Coronary artery (tissue), 2 donors: ENCODE data around the gene SLIT3.

ENCODE experiments used
- DNase-seq: peaks from one replicate; pipeline ENCODE4 v3.0.0-alpha.2; 2017; ENCODE audit warnings: low spot score
- H3K27ac ChIP-seq, 2 donors: fragments of 200-600 bp; sonication (generic); one replicate each; pipeline ENCODE4 v1.5.1; 2016 to 2019
- H3K4me3 ChIP-seq: fragments of 200-600 bp; sonication (generic); 2 replicates; pipeline ENCODE4 v1.5.1; 2016; ENCODE audit warnings: mild to moderate bottlenecking, moderate library complexity
- TF ChIP-seq, protein P1 (sequence below): fragments of 200-600 bp; sonication (generic); IDR thresholded peaks from one replicate; pipeline ENCODE4 v1.5.1; 2019; ENCODE audit warnings: antibody characterized with exemption

SLIT3 gene

DNA sequence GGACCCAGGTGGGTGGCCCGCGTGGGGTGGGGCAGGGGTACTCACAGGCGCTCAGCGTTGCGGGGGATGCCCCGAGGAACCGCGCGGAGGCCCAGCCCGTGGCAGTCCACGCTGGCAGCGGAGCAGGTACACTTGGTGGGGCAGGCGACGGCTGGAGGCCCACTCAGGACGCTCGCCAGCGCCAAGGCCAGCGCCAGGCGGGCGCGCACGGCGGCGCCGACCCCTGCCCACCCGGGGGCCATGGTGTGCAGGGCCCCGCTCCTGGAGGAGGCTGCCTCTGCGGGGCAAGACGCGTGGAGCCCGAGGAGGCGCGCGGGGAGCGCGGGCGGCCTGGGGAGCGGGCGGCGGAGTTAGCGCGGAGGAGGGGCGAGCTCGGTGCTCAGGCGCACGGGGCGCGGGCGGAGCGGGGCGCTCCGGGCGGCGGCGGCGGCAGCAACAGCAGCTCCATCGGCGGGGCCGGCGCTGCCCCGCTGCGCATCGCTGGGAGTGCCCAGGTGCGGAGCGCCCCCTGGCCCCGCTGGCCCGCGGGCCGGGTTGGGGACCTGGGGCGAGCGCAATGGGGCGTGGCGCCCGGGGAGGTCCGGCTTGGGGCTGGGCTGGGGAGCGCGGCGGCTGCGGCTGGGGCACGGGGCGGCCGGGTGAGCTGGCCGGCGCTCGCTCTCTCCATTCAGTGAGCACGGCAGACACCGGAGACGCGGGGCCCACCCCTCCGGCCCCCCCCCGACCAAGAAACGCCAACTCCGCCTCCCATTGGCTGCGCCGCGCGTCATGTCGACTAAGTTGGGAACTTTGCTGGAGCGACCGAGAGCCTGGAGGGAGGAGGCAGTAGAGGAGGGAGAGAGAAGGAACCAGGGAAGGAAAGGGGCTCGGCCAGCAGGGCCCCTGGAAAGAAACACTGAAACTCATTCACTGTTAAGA is at the start of gene SLIT3:
Gene SLIT3 (minus strand): TSS at position 672 of the 918 bp plus-strand sequence. CDS start 430 bp downstream, at position 242.
- TF ChIP-seq, protein P1, sequence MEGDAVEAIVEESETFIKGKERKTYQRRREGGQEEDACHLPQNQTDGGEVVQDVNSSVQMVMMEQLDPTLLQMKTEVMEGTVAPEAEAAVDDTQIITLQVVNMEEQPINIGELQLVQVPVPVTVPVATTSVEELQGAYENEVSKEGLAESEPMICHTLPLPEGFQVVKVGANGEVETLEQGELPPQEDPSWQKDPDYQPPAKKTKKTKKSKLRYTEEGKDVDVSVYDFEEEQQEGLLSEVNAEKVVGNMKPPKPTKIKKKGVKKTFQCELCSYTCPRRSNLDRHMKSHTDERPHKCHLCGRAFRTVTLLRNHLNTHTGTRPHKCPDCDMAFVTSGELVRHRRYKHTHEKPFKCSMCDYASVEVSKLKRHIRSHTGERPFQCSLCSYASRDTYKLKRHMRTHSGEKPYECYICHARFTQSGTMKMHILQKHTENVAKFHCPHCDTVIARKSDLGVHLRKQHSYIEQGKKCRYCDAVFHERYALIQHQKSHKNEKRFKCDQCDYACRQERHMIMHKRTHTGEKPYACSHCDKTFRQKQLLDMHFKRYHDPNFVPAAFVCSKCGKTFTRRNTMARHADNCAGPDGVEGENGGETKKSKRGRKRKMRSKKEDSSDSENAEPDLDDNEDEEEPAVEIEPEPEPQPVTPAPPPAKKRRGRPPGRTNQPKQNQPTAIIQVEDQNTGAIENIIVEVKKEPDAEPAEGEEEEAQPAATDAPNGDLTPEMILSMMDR = no peak
- H3K4me3 ChIP-seq = peak within 1 kb of the TSS; percentile 84
- peak within 1 kb of the TSS; percentile 73 to 94 for H3K27ac ChIP-seq
- DNase-seq = peak; percentile 94

GRCh38 chr5:169350016-169350415 is 49.1 kb upstream of the SLIT3 start:
- Histone ChIP-seq H3K27ac (no peak overlapping the region), H3K4me3 (no peak overlapping the region)
- TF ChIP-seq, protein P1 = no peak
- DNase-seq = no peak

- Histone ChIP-seq H3K4me3 (no peak overlapping the region), H3K27ac (peak overlapping the region in 1 of 2 donors; percentile 39)
- no peak for DNase-seq
- TF ChIP-seq, protein P1 = no peak
Measured at GRCh38 chr5:169347786-169348185, 46.8 kb upstream of the SLIT3 start.

DNA sequence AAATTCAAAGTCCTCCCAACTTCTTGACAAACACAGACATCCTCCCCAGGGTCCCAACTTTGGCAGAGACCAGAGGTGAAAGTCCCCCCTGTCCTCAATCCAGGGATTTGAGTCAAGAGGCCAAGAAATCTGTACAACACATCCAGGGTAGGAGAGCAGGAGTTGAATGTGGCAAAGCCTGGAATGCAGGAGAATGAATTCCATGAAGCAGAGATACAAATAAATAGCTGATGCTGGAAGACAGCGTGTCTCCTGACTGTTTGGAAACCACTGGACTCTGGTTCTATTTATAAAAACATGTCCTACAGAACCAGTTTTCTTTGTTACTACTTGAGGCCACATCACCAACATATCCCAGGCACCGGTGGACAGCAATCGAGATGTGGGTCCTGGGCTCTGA is 43.7 kb upstream of the SLIT3 start:
- H3K27ac ChIP-seq = no peak overlapping the region
- no peak overlapping the region for H3K4me3 ChIP-seq
- TF ChIP-seq, protein P1 = no peak
- no peak for DNase-seq

- TF ChIP-seq, protein P1 = no peak
- DNase-seq = no peak
- H3K4me3 ChIP-seq = no peak overlapping the region
- no peak overlapping the region for H3K27ac ChIP-seq
Measured at GRCh38 chr5:169343766-169344165, 42.8 kb upstream of the SLIT3 start.

DNA sequence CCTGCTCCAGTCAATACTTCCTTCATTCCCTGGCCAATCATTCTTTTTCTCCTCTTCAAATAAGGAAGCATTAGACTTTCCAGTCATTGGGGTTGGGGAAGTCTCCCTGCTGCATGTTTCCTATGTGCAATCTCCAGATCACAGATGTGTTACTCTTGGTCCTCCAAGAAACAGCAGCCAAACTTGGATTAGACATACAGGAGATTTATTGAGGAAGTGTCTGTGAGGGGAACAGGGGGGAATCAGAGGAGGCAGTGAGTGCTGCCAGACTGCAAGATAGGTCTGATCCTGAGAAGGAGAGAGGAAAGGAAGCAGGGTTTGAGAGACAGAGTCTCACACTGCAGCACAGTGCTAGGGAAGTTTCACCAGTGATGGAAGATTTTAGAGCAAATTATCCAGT is 40.6 kb upstream of the SLIT3 start:
- Histone ChIP-seq H3K4me3 (no peak overlapping the region), H3K27ac (no peak overlapping the region)
- TF ChIP-seq, protein P1 = no peak
- DNase-seq = no peak

DNA sequence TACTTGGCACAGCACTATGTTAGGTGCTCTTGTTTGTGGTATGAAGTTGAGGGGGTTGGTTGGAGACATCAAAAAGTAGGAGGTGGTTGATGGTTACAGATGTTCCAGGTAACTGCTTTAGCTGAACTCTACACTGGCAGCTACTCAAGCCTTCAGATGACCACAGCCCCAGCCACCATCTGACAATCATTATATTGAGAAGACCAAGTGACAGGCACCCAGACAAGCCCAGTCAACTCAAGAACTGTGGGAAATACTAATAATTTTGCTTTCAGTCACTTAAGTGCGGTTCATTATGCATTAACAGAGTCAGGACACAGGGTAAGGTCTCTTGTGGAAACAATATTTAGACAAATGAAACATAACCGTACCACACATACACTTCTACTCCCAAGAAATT is 38.9 kb upstream of the SLIT3 start:
- H3K4me3 ChIP-seq = no peak overlapping the region
- no peak overlapping the region for H3K27ac ChIP-seq
- DNase-seq = no peak
- TF ChIP-seq, protein P1 = no peak
